Inferior parietal cortex (tissue), 1 donor: ENCODE data around the gene TEX29.

Experiments
- DNase-seq: peaks from one replicate; pipeline ENCODE4 v3.0.0-alpha.2; 2016; ENCODE audit errors: extremely low spot score

The TEX29 gene

GRCh38 chr13:111322001-111322915 lies 1.8 kb downstream of the TEX29 start:
- DNase-seq, result no peak

GRCh38 chr13:111322916-111323331 lies 2.5 kb downstream of the TEX29 start:
- DNase-seq, result no peak

GRCh38 chr13:111323549-111323948 lies 3.1 kb downstream of the TEX29 start:
- no peak for DNase-seq

- no peak for DNase-seq
Observed at GRCh38 chr13:111323950-111324651, 3.7 kb downstream of the TEX29 start.

DNA sequence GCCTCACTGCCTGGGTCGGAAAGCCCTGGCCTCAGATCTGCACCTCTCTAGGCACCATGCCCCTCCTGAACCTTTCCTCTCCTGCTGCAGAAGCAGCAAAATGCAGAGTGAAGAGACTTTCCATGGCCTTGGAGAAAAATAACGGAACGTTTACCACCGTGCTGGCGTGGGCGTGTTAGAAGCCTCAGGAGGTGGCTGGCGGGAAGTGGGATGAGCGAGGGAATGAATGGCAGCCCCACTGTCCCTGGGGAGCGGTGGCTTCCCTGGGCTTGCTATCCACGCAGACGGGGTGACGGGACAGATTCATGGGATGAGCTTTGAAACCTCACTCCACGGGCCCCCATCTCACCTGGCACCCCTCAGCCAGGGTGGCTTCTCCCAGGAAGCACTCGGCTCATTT lies 4.3 kb downstream of the TEX29 start:
- DNase-seq, result no peak

- no peak for DNase-seq
Observed at GRCh38 chr13:111325146-111325890, 4.9 kb downstream of the TEX29 start.

- DNase-seq, result no peak
Observed at GRCh38 chr13:111325941-111326620, 5.6 kb downstream of the TEX29 start.

- no peak for DNase-seq
Observed at GRCh38 chr13:111326621-111326965, 6.2 kb downstream of the TEX29 start.

GRCh38 chr13:111326981-111327642 lies 6.7 kb downstream of the TEX29 start:
- no peak for DNase-seq

DNA sequence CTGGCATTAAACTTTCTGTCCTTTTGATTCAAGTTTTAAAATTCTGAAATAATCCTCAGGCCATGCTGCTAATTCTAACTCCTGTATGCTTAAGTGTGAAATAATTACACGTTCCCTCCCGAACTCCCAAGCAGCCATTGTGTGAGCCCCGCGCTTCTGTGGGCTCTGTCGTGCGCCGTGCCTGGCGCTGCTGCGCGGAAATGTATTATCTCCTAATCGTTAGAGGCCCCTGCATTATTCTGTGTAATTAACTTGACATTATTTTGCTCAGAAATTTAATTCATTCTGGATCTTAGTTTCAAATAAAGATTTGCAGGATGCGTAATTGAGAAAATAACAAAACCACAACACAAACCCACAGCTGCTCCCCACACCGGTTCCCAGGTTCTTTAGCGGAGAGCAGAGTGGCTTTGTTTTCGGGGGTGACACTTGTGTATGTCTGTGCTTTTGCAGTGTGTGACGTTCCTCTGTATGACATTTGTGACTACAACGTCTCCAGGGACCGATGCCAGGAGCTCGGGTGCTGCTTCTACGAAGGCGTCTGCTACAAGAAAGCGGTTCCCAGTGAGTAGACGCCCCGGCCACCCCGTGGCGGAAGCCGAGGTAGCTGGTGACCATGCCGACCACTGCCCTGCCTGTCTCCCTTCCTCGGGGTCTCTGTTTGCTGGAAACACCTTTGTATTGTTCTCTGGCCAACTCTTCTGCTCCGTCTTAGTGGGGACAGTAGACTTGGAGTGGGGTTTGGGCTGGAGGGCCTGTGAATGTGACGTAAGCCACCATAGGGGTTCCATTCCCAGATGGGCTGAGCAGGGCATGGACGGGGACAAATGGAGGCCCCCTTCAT lies 7.5 kb downstream of the TEX29 start:
- DNase-seq, result no peak

GRCh38 chr13:111328574-111329410 lies 8.3 kb downstream of the TEX29 start:
- no peak for DNase-seq

DNA sequence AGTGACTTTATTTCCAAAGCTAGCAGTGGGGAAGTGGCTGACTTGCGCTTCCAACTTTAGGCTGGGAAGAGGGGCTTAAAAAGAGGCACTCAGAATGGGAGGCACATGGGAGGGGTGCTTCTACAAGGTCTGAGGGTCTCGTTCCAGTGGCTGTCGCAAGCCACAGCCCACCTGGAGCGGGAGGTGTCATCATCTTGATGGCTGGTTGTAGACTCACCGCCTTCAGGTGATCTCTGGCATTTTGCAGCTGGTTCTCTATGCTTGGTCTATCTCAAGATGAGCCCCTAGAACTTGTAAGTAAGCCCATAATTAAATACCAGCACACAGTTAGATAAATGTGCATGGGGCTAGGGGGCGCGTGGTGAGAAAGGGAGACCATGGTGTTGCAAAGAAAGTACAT lies 9.2 kb downstream of the TEX29 start:
- DNase-seq, result no peak

DNA sequence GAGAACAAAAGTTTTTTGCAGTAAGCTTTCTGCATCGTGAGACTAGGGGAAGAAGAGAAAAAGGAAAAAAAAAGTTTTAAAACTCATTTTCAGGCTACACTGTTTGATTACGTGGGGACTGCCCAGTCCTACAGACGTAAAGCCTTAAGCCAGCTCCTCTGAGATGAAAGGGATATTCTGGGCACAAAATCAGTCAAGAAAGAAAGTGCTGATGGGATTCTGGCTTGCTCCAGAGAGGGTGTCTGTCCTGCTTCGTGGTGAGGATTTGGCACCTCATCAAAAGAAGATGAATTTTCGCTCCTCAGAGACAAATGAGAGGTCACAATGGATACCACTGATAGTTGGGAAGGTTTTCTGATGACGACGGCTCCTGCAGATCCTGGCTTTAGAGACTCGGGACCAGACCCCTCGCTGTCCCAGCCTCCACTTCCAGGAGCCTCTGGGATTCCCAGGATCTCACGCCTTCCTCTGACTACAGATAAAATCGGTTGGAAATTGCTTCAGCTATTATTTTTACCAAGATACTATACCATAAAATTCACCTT lies 9.7 kb downstream of the TEX29 start:
- DNase-seq, result no peak

DNA sequence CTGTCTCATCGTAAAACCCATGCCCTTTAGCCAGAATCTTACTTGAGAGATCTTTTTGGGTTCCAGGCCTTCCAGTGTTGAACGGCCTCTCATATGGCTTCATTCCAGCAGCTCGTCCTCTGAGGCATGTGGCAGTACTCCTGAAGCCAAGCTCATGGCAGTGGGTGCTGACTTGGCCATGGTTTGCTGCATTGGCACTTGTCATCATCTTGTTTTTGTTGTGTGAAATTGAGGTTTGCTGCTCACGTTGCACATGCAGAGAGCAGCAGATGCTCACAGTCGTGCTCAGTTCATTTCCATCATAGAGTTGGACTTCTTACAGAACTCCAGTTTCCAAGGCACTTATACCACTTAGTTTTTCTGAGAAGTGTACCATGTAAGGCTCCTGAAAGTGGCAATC lies 14.9 kb downstream of the TEX29 start:
- DNase-seq, result no peak

DNA sequence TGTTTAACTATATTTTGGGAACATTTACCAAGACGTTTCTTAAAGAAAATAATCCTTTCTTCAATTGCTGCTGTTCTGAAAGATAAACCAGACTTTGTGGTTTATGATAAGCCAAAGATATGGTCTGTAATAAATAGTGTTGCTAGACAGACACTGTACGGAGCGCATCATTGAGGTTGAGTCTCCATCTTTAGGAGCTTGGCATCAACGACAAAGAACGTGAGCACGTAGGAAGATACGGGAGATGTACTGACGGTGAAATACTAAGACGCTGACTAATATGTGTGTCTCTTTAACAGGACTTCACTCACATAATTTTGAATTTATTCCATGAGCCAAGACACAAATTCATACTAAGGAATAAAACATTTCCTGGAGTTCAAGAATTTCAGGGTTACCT lies 16.2 kb downstream of the TEX29 start:
- DNase-seq, result no peak

DNA sequence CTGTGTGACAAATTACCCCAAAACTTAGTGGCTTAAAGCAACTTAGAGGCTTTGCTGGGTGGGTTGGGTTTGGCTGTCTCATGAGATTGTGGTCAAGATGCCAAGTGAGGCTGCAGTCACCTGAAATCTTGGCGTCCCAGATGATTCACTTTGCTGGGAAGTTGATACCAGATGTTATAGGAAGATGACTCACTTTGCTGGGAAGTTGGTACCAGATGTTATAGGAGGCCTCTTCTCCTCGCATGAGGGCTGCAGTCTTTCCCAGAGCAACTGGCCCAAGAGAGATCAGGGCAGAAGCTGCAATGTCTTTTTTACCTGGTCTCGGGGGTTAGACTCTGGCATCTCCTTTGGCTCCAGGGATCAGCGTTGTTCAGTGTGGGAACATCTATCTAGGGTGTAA lies 16.8 kb downstream of the TEX29 start:
- DNase-seq, result no peak

DNA sequence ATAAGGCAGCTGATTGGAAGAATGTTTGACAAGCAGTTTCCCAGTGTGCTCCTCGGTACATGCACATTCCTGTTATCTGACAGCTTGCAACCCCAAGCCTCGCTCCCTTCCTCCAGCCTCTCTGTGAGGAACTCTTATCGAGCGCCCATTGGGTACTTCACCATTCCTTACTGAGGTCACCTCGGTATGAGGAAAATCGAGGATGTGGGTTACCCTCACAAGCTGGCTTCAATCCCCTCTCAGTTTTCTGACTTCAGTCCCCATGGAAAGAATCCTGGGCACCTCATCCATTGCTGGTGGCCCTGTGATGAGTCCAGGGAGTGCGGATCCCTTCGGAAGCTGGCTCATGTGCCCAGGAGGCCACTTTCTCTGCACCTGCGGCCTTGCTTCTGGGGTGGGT lies 17.3 kb downstream of the TEX29 start:
- no peak for DNase-seq

DNA sequence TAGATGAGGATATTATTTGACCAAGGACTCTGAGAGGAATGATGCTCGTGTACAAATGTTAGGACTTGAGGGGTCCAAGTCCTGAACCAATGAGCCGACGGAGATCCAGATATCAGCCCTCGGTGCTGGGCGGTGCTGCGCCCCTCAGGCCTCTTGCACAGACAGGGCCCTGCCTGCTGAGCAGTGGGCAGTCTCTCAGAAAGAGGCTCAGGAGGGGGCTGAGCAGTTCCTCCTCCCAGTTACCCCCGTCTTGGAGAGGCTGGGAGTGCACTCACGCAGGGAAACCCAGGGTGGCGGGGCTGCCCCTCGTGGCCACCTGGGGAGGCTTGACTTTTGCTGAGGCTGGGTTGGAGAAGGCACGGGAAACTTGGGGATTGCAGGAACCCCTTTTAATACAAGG lies 18.4 kb downstream of the TEX29 start:
- no peak for DNase-seq
